Nephron progenitor cell (in vitro differentiated cells): ENCODE data around the gene SIRT6.
"Not testable (repeated sequence)": the region's sequence is repeated elsewhere in the genome, so short reads cannot be mapped to it uniquely, and the experiment has no call there.

Experiments used
- DNase-seq: peaks from one replicate; pipeline ENCODE4 v3.0.0; 2021
- H3K27ac Mint-ChIP-seq: 2 replicates; pipeline ENCODE4 v1.8.0; 2021; ENCODE audit warnings: mild to moderate bottlenecking, moderate library complexity, mixed read lengths
- H3K27me3 Mint-ChIP-seq: 2 replicates; pipeline ENCODE4 v1.8.0; 2021; ENCODE audit warnings: mild to moderate bottlenecking, low read depth, mixed read lengths; ENCODE audit not compliant: poor library complexity
- H3K36me3 Mint-ChIP-seq: 2 replicates; pipeline ENCODE4 v1.8.0; 2021; ENCODE audit warnings: low read depth, mixed read lengths
- H3K4me1 Mint-ChIP-seq: 2 replicates; pipeline ENCODE4 v1.8.0; 2021; ENCODE audit warnings: mixed read lengths
- H3K4me3 Mint-ChIP-seq: 2 replicates; pipeline ENCODE4 v1.8.0; 2021; ENCODE audit warnings: mild to moderate bottlenecking, moderate library complexity, mixed read lengths
- H3K9me3 Mint-ChIP-seq: 2 replicates; pipeline ENCODE4 v1.8.0; 2021; ENCODE audit warnings: mild to moderate bottlenecking, moderate library complexity, mixed read lengths
- CTCF ChIP-seq: fragments of 200-600 bp; sonication (generic); IDR thresholded peaks from 2 replicates; pipeline ENCODE4 v1.5.0; 2021; ENCODE audit warnings: antibody characterized with exemption

SIRT6 gene

GRCh38 chr19:4161415-4162077, 20.8 kb downstream of the SIRT6 start:
- Mint-ChIP-seq H3K36me3 (no peaks in the 10 kb centered on the region), H3K27me3 (peaks cover 64% of the 10 kb centered on the region), H3K4me3 (no peak overlapping the region), H3K4me1 (no peaks in the 10 kb centered on the region), H3K27ac (no peak overlapping the region), H3K9me3 (no peaks in the 10 kb centered on the region)
- no peak for DNase-seq
- TF ChIP-seq CTCF = no peak

- not testable (repeated sequence) for H3K4me3 Mint-ChIP-seq, DNase-seq, H3K4me1 Mint-ChIP-seq, H3K9me3 Mint-ChIP-seq, H3K27ac Mint-ChIP-seq, H3K36me3 Mint-ChIP-seq
- H3K27me3 Mint-ChIP-seq = peaks cover 64% of the 10 kb centered on the region
Measured at GRCh38 chr19:4157971-4158370, 24.4 kb downstream of the SIRT6 start.

GRCh38 chr19:4157164-4157563, 25.2 kb downstream of the SIRT6 start:
- no peaks in the 10 kb centered on the region for H3K36me3 Mint-ChIP-seq
- peaks cover 64% of the 10 kb centered on the region for H3K27me3 Mint-ChIP-seq
- no peak overlapping the region for H3K4me3 Mint-ChIP-seq
- DNase-seq = no peak
- no peaks in the 10 kb centered on the region for H3K4me1 Mint-ChIP-seq
- H3K27ac Mint-ChIP-seq = no peak overlapping the region
- no peaks in the 10 kb centered on the region for H3K9me3 Mint-ChIP-seq
- no peak for TF ChIP-seq CTCF

GRCh38 chr19:4154571-4155312, 27.6 kb downstream of the SIRT6 start:
- DNase-seq = no peak
- Mint-ChIP-seq H3K27me3 (peaks cover 70% of the 10 kb centered on the region), H3K36me3 (no peaks in the 10 kb centered on the region), H3K4me1 (peaks cover 1% of the 10 kb centered on the region), H3K9me3 (no peaks in the 10 kb centered on the region), H3K4me3 (no peak overlapping the region), H3K27ac (no peak overlapping the region)
- TF ChIP-seq CTCF = no peak

- no peak for TF ChIP-seq CTCF
- Mint-ChIP-seq H3K27me3 (peaks cover 71% of the 10 kb centered on the region), H3K4me1 (peaks cover 6% of the 10 kb centered on the region), H3K9me3 (peaks cover under 1% of the 10 kb centered on the region), H3K36me3 (no peaks in the 10 kb centered on the region), H3K27ac (no peak overlapping the region), H3K4me3 (no peak overlapping the region)
- DNase-seq = no peak
Measured at GRCh38 chr19:4152241-4152998, 29.9 kb downstream of the SIRT6 start.

GRCh38 chr19:4151623-4152022, 30.7 kb downstream of the SIRT6 start:
- DNase-seq = no peak
- Mint-ChIP-seq H3K27me3 (peaks cover 79% of the 10 kb centered on the region), H3K9me3 (peaks cover 3% of the 10 kb centered on the region), H3K4me1 (peaks cover 6% of the 10 kb centered on the region), H3K27ac (no peak overlapping the region), H3K4me3 (no peak overlapping the region), H3K36me3 (no peaks in the 10 kb centered on the region)
- TF ChIP-seq CTCF = no peak
